HG03520 (cell line): Measurements from ENCODE around the gene TMEM132D.

Experiments used
- ATAC-seq: cut with Tn5 transposase; IDR thresholded peaks from one replicate; pipeline ENCODE4 v1.9.1; 2021; ENCODE audit warnings: mild to moderate bottlenecking, moderate library complexity; ENCODE audit not compliant: unreplicated experiment

TMEM132D gene

GRCh38 chr12:129378496-129378895, 525.3 kb downstream of the TMEM132D start:
- no peak for ATAC-seq

- no peak for ATAC-seq
Measured at GRCh38 chr12:129373746-129374145, 530.1 kb downstream of the TMEM132D start.

GRCh38 chr12:129372876-129373275, 530.9 kb downstream of the TMEM132D start:
- ATAC-seq = no peak

GRCh38 chr12:129372348-129372747, 531.5 kb downstream of the TMEM132D start:
- ATAC-seq = no peak

GRCh38 chr12:129371268-129371667, 532.6 kb downstream of the TMEM132D start:
- no peak for ATAC-seq

GRCh38 chr12:129366656-129367055, 537.2 kb downstream of the TMEM132D start:
- no peak for ATAC-seq

GRCh38 chr12:129363041-129363440, 540.8 kb downstream of the TMEM132D start:
- ATAC-seq = no peak

- no peak for ATAC-seq
Measured at GRCh38 chr12:129357233-129357632, 546.6 kb downstream of the TMEM132D start.

GRCh38 chr12:129351481-129351880, 552.3 kb downstream of the TMEM132D start:
- no peak for ATAC-seq

- no peak for ATAC-seq
Measured at GRCh38 chr12:129339336-129339735, 564.5 kb downstream of the TMEM132D start.

GRCh38 chr12:129337413-129337812, 566.4 kb downstream of the TMEM132D start:
- ATAC-seq = no peak

- ATAC-seq = no peak
Measured at GRCh38 chr12:129335773-129336172, 568.1 kb downstream of the TMEM132D start.

GRCh38 chr12:129332286-129332685, 571.5 kb downstream of the TMEM132D start:
- ATAC-seq = no peak

- no peak for ATAC-seq
Measured at GRCh38 chr12:129331356-129332085, 572.3 kb downstream of the TMEM132D start.

- no peak for ATAC-seq
Measured at GRCh38 chr12:129328235-129328634, 575.6 kb downstream of the TMEM132D start.

- ATAC-seq = no peak
Measured at GRCh38 chr12:129325566-129325965, 578.3 kb downstream of the TMEM132D start.

- no peak for ATAC-seq
Measured at GRCh38 chr12:129312048-129312447, 591.8 kb downstream of the TMEM132D start.

- ATAC-seq = no peak
Measured at GRCh38 chr12:129310346-129310745, 593.5 kb downstream of the TMEM132D start.

- no peak for ATAC-seq
Measured at GRCh38 chr12:129305851-129306250, 598.0 kb downstream of the TMEM132D start.

- no peak for ATAC-seq
Measured at GRCh38 chr12:129304529-129304928, 599.3 kb downstream of the TMEM132D start.

- no peak for ATAC-seq
Measured at GRCh38 chr12:129300011-129300410, 603.8 kb downstream of the TMEM132D start.

GRCh38 chr12:129298921-129299320, 604.9 kb downstream of the TMEM132D start:
- ATAC-seq = no peak

- no peak for ATAC-seq
Measured at GRCh38 chr12:129296671-129297070, 607.2 kb downstream of the TMEM132D start.
